ENCODE measurements around the gene PADI2. TPM values are rescaled to one million over a fixed set of nuclear protein-coding genes. Genes with fewer than 3 reads are reported as not detected.

The PADI2 gene
- total and polyA plus RNA-seq, 9 of the 15 experiments (the other 6 are each of a cell fraction or from before 2014, with no cell fraction given) = 0.01 to 0.11 (median 0.01) TPM; not detected in 5

- TF ChIP-seq CTCFL (IDR thresholded peaks at IDR 0.05; ENCODE audit: borderline replicate concordance, insufficient read depth, low read depth, low read length, poor library complexity, severe bottlenecking) = no peak
These were observed 58.9 kb downstream of the PADI2 start (continued) for GRCh38 chr1:17060306-17060749.

- ATAC-seq = peak; percentile 98
- Histone ChIP-seq H3K4me3 (no peak overlapping the region), H3K4me1 (replicated peaks in 1 of 2; ENCODE audit: control insufficient read depth in 2 of 2, insufficient read depth in 2 of 2, low read length in 2 of 2) (peaks cover 0 to 5% of the 10 kb centered on the region in 2 experiments; a peak in 3 of 5 replicates), H4K20me1 (replicated peaks; ENCODE audit: control insufficient read depth, insufficient read depth, low read length) (no peaks in the 10 kb centered on the region), H3K9me3 (replicated peaks; ENCODE audit: control insufficient read depth, insufficient read depth, low read depth, low read length) (no peaks in the 10 kb centered on the region), H3K79me2 (ENCODE audit: control insufficient read depth, insufficient read depth, low read length) (no peaks in the 10 kb centered on the region), H3K9me1 (ENCODE audit: control insufficient read depth, insufficient read depth, low read length) (no peaks in the 10 kb centered on the region), H3K9ac (ENCODE audit: insufficient read depth in 1 of 2, low read depth in 2 of 2, low read length in 2 of 2) (no peak overlapping the region), H3K4me2 (ENCODE audit: insufficient read depth, low read length) (no peak overlapping the region), H3K27me3 (ENCODE audit: control insufficient read depth in 2 of 2, insufficient read depth in 2 of 2, low read length in 2 of 2) (peaks cover 11 to 14% of the 10 kb centered on the region in 2 experiments; a peak in 4 of 5 replicates), H3K27ac (ENCODE audit: extremely low read depth, low read depth, low read length) (no peak overlapping the region), H3K36me3 (ENCODE audit: control insufficient read depth, insufficient read depth, low read length) (no peaks in the 10 kb centered on the region), H2AFZ (ENCODE audit: low read depth, low read length) (no peak overlapping the region)
- ChIA-PET CTCF (ENCODE audit: low intra/inter-chr PET ratio) (interaction anchor here (0.6 to 3.0 kb wide), 7 partner anchors 66 to 1763 kb away, joined by 3 to 26 read pairs (median 4); no protein-coding TSS in a partner anchor), POLR2A (interaction anchor here (0.6 to 1.0 kb wide), 2 partner anchors 9 to 181 kb away, joined by 3 read pairs; no protein-coding TSS in a partner anchor)
- intact Hi-C loops (cut with micrococcal nuclease) (loop anchor here (1.0 to 10.0 kb wide), 3 partner anchors 65 to 275 kb away; no protein-coding TSS in a partner anchor), in situ Hi-C loops (cut with MboI) (no loop called here)
- BruUV-seq (replicated peaks) = no TSS peak
- 4% methylated on average over 12 of the region's 12 CpGs for WGBS (ENCODE audit: insufficient coverage, low coverage, missing lambda C conversion rate)
- DNase-seq (ENCODE audit: extremely low read depth in 1 of 4, low spot score in 3 of 4) = peak; percentile 60 to 78 (median 72)
- FAIRE-seq = peak; percentile 65
- TF ChIP-seq YY1 (IDR thresholded peaks at IDR 0.05; ENCODE audit: borderline replicate concordance in 1 of 3, control insufficient read depth in 1 of 3, extremely low read depth in 1 of 3, insufficient read depth in 3 of 3, insufficient read length in 1 of 3, insufficient replicate concordance in 2 of 3, low read depth in 1 of 3, low read length in 2 of 3) = peak in 2 of 3 experiments; percentile 42 to 43
- peak; percentile 87 to 96 (median 92) for TF ChIP-seq CTCF (IDR thresholded peaks at IDR 0.05 in 2 of 3, conservative IDR thresholded peaks at IDR 0.05 in 1 of 3; ENCODE audit: insufficient read depth in 2 of 3, low read depth in 1 of 3, low read length in 3 of 3)
- peak; percentile 31; the same call in 1 of the 2 replicates for TF ChIP-seq USF1 (CRISPR knock-in tag; IDR thresholded peaks at IDR 0.05)
- TF ChIP-seq ZNF511 (CRISPR knock-in tag; IDR thresholded peaks at IDR 0.05) = 0 out of 2 replicates have a peak, but pooled peaks have one; percentile 13
- TF ChIP-seq MYC (IDR thresholded peaks at IDR 0.05; ENCODE audit: low read depth, low read length) = peak; percentile 56; the same call in 1 of the 2 replicates
- no peak for TF ChIP-seq MYC (CRISPR knock-in tag; IDR thresholded peaks at IDR 0.05; ENCODE audit: borderline replicate concordance, low read depth)
- TF ChIP-seq TEAD1 (CRISPR knock-in tag; IDR thresholded peaks at IDR 0.05) = 0 out of 4 replicates have a peak, but pooled peaks of 1 of the 2 experiments have one; percentile 37
- TF ChIP-seq ESRRA (IDR thresholded peaks at IDR 0.05; ENCODE audit: borderline replicate concordance, low read depth) = peak; percentile 42; the same call in 1 of the 2 replicates
These were observed 59.6 kb downstream of the PADI2 start for GRCh38 chr1:17059391-17060305.
